OCI-LY3 (cell line): ENCODE measurements around the gene CLSTN1.

Experiments used
- EZH2phosphoT487 ChIP-seq: fragments of 200-600 bp; shearing (Covaris generic); IDR thresholded peaks from 2 replicates; pipeline ENCODE4 v1.6.1; 2018; ENCODE audit warnings: antibody characterized with exemption, mixed run types, low read depth
- TF ChIP-seq, protein P1 (sequence below): fragments of 200-600, 300-600 bp; sonication (generic); IDR thresholded peaks from 2 replicates; pipeline ENCODE4 v1.5.1; 2014; ENCODE audit warnings: antibody characterized with exemption, low read length, low read depth

DNA sequence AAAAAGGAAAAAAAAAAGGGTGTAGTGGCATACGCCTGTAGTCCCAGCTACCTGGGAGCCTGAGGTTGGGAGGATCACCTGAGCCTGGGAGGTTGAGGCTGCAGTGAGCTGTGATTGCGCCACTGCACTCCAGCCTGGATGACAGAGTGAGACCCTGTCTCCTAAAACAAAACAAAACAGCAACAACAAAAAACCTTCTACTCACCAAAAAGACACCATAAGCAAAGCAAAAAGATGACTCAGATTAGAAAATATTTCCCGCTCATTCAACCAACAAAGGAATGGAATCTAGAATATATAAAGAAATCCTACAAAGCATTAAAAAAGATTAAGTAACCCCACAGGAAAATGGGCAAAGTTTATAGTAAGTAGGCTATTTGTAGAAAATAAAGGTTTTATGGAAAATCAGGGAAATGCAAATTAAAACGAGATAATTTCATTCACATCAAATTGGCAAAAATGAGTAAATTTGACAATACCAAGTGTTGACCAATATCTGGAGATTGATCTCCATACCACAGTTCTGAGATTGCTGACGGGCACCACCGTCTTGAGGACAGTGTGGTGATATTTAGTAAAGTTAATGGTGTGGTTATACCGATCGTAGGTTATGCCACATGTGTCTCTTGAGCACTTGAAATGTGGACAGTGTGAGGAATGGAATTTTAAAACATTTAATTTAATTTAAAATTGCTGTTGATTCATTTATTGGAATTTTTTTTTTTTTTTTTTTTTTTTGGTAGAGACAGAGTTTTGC lies 118.2 kb downstream of the CLSTN1 start:
- TF ChIP-seq, protein P1, sequence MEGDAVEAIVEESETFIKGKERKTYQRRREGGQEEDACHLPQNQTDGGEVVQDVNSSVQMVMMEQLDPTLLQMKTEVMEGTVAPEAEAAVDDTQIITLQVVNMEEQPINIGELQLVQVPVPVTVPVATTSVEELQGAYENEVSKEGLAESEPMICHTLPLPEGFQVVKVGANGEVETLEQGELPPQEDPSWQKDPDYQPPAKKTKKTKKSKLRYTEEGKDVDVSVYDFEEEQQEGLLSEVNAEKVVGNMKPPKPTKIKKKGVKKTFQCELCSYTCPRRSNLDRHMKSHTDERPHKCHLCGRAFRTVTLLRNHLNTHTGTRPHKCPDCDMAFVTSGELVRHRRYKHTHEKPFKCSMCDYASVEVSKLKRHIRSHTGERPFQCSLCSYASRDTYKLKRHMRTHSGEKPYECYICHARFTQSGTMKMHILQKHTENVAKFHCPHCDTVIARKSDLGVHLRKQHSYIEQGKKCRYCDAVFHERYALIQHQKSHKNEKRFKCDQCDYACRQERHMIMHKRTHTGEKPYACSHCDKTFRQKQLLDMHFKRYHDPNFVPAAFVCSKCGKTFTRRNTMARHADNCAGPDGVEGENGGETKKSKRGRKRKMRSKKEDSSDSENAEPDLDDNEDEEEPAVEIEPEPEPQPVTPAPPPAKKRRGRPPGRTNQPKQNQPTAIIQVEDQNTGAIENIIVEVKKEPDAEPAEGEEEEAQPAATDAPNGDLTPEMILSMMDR: no peak
- no peak for TF ChIP-seq EZH2phosphoT487
